ENCODE data around the gene TCAP.
"Not testable (repeated sequence)": the region's sequence is repeated elsewhere in the genome, so short reads cannot be mapped to it uniquely, and the experiment has no call there.

Gene TCAP

GRCh38 chr17:39702901-39703893 lies 38.0 kb downstream of the TCAP start:
- no peaks in the 10 kb centered on the region for H3K9me3 ChIP-seq (ENCODE audit: control insufficient read depth in 2 of 2, low read length in 2 of 2)
- H3K36me3 ChIP-seq (ENCODE audit: control insufficient read depth in 2 of 2, insufficient read depth in 2 of 2, low read length in 2 of 2): peaks cover 6 to 10% of the 10 kb centered on the region in 2 donors
- peaks cover 36% of the 10 kb centered on the region for H3K4me1 ChIP-seq (ENCODE audit: control insufficient read depth, insufficient read depth, low read length)
- H3K27ac ChIP-seq (ENCODE audit: low read length): no peak overlapping the region
- no peak overlapping the region for H3K4me3 ChIP-seq (ENCODE audit: low read length in 2 of 2)
- no peaks in the 10 kb centered on the region for H3K27me3 ChIP-seq (ENCODE audit: control insufficient read depth in 1 of 2, insufficient read depth in 2 of 2, low read length in 2 of 2)
- H3K9ac ChIP-seq (ENCODE audit: low read length in 2 of 2): no peak overlapping the region

GRCh38 chr17:39703913-39704312 lies 38.8 kb downstream of the TCAP start:
- no peaks in the 10 kb centered on the region for H3K9me3 ChIP-seq (ENCODE audit: control insufficient read depth in 2 of 2, low read length in 2 of 2)
- H3K9ac ChIP-seq (ENCODE audit: low read length in 2 of 2): no peak overlapping the region
- peaks cover 36% of the 10 kb centered on the region for H3K4me1 ChIP-seq (ENCODE audit: control insufficient read depth, insufficient read depth, low read length)
- H3K27me3 ChIP-seq (ENCODE audit: control insufficient read depth in 1 of 2, insufficient read depth in 2 of 2, low read length in 2 of 2): no peaks in the 10 kb centered on the region
- H3K36me3 ChIP-seq (ENCODE audit: control insufficient read depth in 2 of 2, insufficient read depth in 2 of 2, low read length in 2 of 2): peaks cover 6 to 15% of the 10 kb centered on the region in 2 donors
- no peak overlapping the region for H3K4me3 ChIP-seq (ENCODE audit: low read length in 2 of 2)
- H3K27ac ChIP-seq (ENCODE audit: low read length): no peak overlapping the region

GRCh38 chr17:39704821-39705551 lies 39.8 kb downstream of the TCAP start:
- no peaks in the 10 kb centered on the region for H3K27me3 ChIP-seq (ENCODE audit: control insufficient read depth in 1 of 2, insufficient read depth in 2 of 2, low read length in 2 of 2)
- H3K27ac ChIP-seq (ENCODE audit: low read length): no peak overlapping the region
- no peak overlapping the region for H3K4me3 ChIP-seq (ENCODE audit: low read length in 2 of 2)
- no peak overlapping the region for H3K9ac ChIP-seq (ENCODE audit: low read length in 2 of 2)
- H3K36me3 ChIP-seq (ENCODE audit: control insufficient read depth in 2 of 2, insufficient read depth in 2 of 2, low read length in 2 of 2): peaks cover 6 to 22% of the 10 kb centered on the region in 2 donors
- peaks cover 31% of the 10 kb centered on the region for H3K4me1 ChIP-seq (ENCODE audit: control insufficient read depth, insufficient read depth, low read length)
- no peaks in the 10 kb centered on the region for H3K9me3 ChIP-seq (ENCODE audit: control insufficient read depth in 2 of 2, low read length in 2 of 2)

DNA sequence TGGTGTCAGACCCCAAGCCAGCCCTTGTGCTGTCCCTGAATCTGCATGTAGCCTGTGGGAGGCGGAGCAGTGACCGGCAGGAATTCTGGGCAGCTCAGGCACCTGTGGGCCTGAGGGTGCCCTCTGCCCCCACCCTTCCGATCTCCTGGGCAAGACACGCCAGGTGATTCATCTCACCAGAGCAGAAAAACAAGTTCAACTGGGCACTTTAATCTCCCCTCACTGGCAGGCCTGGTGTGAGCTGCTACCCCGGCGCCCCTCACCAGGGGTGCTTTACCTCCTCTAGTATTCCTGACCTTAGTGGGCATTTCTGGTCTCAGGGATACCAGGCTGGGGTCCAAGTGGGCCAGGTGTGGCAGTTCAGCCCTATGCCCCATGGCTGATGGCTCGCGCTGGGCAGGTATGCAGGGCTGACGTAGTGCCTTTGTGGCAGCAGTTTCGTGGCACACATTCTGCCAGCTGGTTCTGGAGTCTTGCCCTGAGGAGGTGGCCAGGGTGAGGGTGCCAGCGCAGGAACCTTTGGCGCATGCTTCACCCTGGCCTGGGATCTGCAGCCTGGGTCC lies 40.7 kb downstream of the TCAP start:
- Histone ChIP-seq H3K27me3 (ENCODE audit: control insufficient read depth in 1 of 2, insufficient read depth in 2 of 2, low read length in 2 of 2) (no peaks in the 10 kb centered on the region), H3K36me3 (ENCODE audit: control insufficient read depth in 2 of 2, insufficient read depth in 2 of 2, low read length in 2 of 2) (peaks cover 6 to 29% of the 10 kb centered on the region in 2 donors), H3K4me1 (ENCODE audit: control insufficient read depth, insufficient read depth, low read length) (peaks cover 23% of the 10 kb centered on the region), H3K4me3 (ENCODE audit: low read length in 2 of 2) (no peak overlapping the region), H3K9me3 (ENCODE audit: control insufficient read depth in 2 of 2, low read length in 2 of 2) (no peaks in the 10 kb centered on the region), H3K9ac (ENCODE audit: low read length in 2 of 2) (no peak overlapping the region), H3K27ac (ENCODE audit: low read length) (no peak overlapping the region)

- no peaks in the 10 kb centered on the region for H3K27me3 ChIP-seq (ENCODE audit: control insufficient read depth in 1 of 2, insufficient read depth in 2 of 2, low read length in 2 of 2)
- H3K4me3 ChIP-seq (ENCODE audit: low read length in 2 of 2): no peak overlapping the region
- no peak overlapping the region for H3K9ac ChIP-seq (ENCODE audit: low read length in 2 of 2)
- no peaks in the 10 kb centered on the region for H3K9me3 ChIP-seq (ENCODE audit: control insufficient read depth in 2 of 2, low read length in 2 of 2)
- peaks cover 18% of the 10 kb centered on the region for H3K4me1 ChIP-seq (ENCODE audit: control insufficient read depth, insufficient read depth, low read length)
- H3K36me3 ChIP-seq (ENCODE audit: control insufficient read depth in 2 of 2, insufficient read depth in 2 of 2, low read length in 2 of 2): peaks cover 7 to 29% of the 10 kb centered on the region in 2 donors
- H3K27ac ChIP-seq (ENCODE audit: low read length): no peak overlapping the region
Measured at GRCh38 chr17:39706383-39706782, 41.2 kb downstream of the TCAP start.

- Histone ChIP-seq H3K27me3 (ENCODE audit: control insufficient read depth in 1 of 2, insufficient read depth in 2 of 2, low read length in 2 of 2) (no peaks in the 10 kb centered on the region), H3K4me3 (ENCODE audit: low read length in 2 of 2) (no peak overlapping the region), H3K36me3 (ENCODE audit: control insufficient read depth in 2 of 2, insufficient read depth in 2 of 2, low read length in 2 of 2) (peaks cover 13 to 35% of the 10 kb centered on the region in 2 donors), H3K4me1 (ENCODE audit: control insufficient read depth, insufficient read depth, low read length) (peaks cover 13% of the 10 kb centered on the region), H3K9ac (ENCODE audit: low read length in 2 of 2) (no peak overlapping the region), H3K27ac (ENCODE audit: low read length) (no peak overlapping the region), H3K9me3 (ENCODE audit: control insufficient read depth in 2 of 2, low read length in 2 of 2) (no peaks in the 10 kb centered on the region)
Measured at GRCh38 chr17:39706921-39707337, 41.8 kb downstream of the TCAP start.

DNA sequence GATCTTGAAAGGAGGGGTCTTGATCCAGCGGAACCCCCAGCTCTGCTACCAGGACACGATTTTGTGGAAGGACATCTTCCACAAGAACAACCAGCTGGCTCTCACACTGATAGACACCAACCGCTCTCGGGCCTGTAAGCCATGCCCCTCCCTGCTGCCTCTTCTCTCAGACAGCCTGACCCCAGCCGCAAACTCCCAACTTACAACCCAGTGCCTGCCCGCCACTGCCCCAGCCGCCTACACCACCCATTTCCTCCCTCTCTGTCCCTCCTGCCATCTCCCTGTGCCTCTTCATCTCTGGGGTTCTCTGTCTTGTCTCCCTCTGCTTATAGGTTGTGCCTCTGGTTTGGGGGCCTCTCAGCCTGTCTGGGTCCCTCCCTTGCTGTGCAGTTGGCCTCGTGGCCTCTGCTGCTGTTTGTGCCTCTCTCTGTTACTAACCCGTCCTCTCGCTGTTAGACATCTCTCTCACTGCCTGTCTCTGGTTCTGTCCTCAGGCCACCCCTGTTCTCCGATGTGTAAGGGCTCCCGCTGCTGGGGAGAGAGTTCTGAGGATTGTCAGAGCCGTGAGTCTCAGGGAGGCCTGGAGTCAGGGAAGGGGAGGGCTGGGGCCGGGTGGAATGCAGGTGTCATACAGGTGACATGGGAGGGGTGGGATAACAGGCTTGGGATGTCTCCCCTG lies 44.3 kb downstream of the TCAP start:
- H3K4me1 ChIP-seq (ENCODE audit: control insufficient read depth, insufficient read depth, low read length): peaks cover 12% of the 10 kb centered on the region
- no peaks in the 10 kb centered on the region for H3K9me3 ChIP-seq (ENCODE audit: control insufficient read depth in 2 of 2, low read length in 2 of 2)
- no peak overlapping the region for H3K4me3 ChIP-seq (ENCODE audit: low read length in 2 of 2)
- no peaks in the 10 kb centered on the region for H3K27me3 ChIP-seq (ENCODE audit: control insufficient read depth in 1 of 2, insufficient read depth in 2 of 2, low read length in 2 of 2)
- no peak overlapping the region for H3K9ac ChIP-seq (ENCODE audit: low read length in 2 of 2)
- peaks cover 20 to 40% of the 10 kb centered on the region in 2 donors for H3K36me3 ChIP-seq (ENCODE audit: control insufficient read depth in 2 of 2, insufficient read depth in 2 of 2, low read length in 2 of 2)
- no peak overlapping the region for H3K27ac ChIP-seq (ENCODE audit: low read length)

DNA sequence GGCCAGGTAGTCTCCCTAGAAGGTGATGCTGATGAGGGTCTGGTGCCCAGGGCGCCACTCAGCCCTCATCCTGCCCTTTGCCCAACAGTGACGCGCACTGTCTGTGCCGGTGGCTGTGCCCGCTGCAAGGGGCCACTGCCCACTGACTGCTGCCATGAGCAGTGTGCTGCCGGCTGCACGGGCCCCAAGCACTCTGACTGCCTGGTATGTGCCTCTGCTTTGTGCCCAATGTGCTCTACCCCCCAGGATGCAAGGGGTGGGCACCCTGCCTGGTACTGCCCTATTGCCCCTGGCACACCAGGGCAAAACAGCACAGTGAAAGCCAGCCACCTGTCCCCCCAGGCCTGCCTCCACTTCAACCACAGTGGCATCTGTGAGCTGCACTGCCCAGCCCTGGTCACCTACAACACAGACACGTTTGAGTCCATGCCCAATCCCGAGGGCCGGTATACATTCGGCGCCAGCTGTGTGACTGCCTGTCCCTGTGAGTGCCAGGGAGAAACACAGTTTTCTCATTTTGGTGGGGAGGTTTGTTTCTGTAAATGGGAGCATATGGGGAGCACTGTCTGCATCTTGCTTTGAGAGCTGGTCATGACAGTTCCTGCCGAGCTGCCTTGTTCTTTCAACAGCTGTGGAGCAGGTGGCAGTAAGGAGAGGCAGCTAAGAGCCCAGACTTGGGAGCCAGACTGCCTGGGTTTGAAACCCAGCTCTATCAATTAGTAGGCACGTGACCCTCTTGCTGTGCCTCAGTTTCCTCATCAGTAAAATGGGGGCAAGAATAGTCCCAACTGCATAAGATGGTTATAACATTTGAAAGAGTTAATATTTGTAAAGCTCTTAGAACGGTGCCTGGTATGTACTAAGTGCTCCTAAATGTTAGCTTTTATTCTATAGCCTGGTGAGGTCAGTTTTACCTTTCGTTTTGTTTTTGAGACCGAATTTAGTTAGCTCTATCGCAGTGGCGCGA lies 45.1 kb downstream of the TCAP start:
- H3K36me3 ChIP-seq (ENCODE audit: control insufficient read depth in 2 of 2, insufficient read depth in 2 of 2, low read length in 2 of 2): peaks cover 23 to 43% of the 10 kb centered on the region in 2 donors
- H3K27ac ChIP-seq (ENCODE audit: low read length): no peak overlapping the region
- no peaks in the 10 kb centered on the region for H3K9me3 ChIP-seq (ENCODE audit: control insufficient read depth in 2 of 2, low read length in 2 of 2)
- H3K4me1 ChIP-seq (ENCODE audit: control insufficient read depth, insufficient read depth, low read length): peaks cover 4% of the 10 kb centered on the region
- no peak overlapping the region for H3K9ac ChIP-seq (ENCODE audit: low read length in 2 of 2)
- H3K4me3 ChIP-seq (ENCODE audit: low read length in 2 of 2): no peak overlapping the region
- no peaks in the 10 kb centered on the region for H3K27me3 ChIP-seq (ENCODE audit: control insufficient read depth in 1 of 2, insufficient read depth in 2 of 2, low read length in 2 of 2)

- H3K36me3 ChIP-seq (ENCODE audit: control insufficient read depth in 2 of 2, insufficient read depth in 2 of 2, low read length in 2 of 2): peaks cover 29 to 51% of the 10 kb centered on the region in 2 donors
- not testable (repeated sequence) for H3K27ac ChIP-seq (ENCODE audit: low read length)
Measured at GRCh38 chr17:39711071-39711470, 45.9 kb downstream of the TCAP start.

More at GRCh38 chr17:39711071-39711470, 45.9 kb downstream of the TCAP start:
- H3K9ac ChIP-seq (ENCODE audit: low read length in 2 of 2); H3K4me1 ChIP-seq (ENCODE audit: control insufficient read depth, insufficient read depth, low read length); H3K27me3 ChIP-seq (ENCODE audit: control insufficient read depth in 1 of 2, insufficient read depth in 2 of 2, low read length in 2 of 2); H3K9me3 ChIP-seq (ENCODE audit: control insufficient read depth in 2 of 2, low read length in 2 of 2); H3K4me3 ChIP-seq (ENCODE audit: low read length in 2 of 2): not testable (repeated sequence)

All from stomach smooth muscle (tissue), 2 donors.